GM21786 (cell line): ENCODE data around the gene NELL1.
"Not testable (repeated sequence)": the region's sequence is repeated elsewhere in the genome, so short reads cannot be mapped to it uniquely, and the experiment has no call there.

Source experiments
- ATAC-seq: cut with Tn5 transposase; IDR thresholded peaks from one replicate; pipeline ENCODE4 v1.9.1; 2021; ENCODE audit not compliant: unreplicated experiment

The NELL1 gene

DNA sequence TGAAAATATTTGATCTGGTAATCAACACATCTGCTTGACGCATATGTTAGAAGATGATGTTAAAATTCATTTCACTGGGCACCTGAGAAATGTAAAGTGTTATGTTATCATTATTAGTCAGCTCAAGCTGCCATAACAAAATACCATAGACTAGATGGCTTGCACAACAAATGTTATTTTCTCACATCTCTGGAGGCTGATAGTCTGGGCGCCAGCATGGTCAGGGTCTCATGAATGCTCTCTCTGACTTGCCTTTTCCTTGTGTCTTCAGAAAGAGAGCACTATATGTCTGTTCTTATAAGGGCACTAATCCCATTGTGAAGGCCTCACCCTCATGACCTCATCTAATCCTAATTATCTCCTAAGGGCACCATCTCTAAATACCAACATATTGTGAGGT is 435.3 kb downstream of the NELL1 start:
- ATAC-seq, result no peak

DNA sequence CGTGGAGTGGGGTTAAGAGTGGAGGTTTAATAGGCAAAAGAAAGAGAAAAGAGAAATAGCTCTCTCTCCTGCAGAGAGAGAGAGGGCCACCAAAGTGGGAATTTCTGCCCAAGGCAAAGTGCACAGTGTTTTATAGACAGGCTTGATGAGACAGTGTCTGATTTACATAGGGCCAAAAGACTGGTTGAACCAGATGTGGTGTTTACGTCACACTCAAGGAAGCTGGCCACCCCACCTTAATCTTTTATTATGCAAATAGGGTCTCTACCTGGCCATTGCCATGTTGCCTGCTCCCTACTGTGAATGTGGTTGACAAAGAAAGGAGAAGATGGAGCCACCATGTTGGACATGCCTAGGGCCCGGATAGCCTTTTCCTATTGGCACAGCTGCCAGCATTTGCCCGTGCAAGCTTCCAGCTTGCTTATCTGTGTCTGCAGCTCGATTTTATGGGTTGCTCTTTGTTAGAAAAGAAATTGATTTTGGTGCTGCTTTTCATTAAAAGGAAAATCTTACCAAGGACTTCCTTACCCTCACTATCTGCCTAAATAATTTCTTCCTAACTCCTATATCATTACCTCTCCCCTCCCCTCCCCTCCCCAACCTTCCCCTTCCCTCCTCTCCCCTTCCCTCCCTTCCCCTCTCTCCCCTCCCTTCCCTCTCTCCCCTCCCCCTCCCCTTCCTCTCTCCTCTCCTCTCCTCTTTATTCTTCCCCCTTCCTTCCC is 436.0 kb downstream of the NELL1 start:
- ATAC-seq, result no peak

DNA sequence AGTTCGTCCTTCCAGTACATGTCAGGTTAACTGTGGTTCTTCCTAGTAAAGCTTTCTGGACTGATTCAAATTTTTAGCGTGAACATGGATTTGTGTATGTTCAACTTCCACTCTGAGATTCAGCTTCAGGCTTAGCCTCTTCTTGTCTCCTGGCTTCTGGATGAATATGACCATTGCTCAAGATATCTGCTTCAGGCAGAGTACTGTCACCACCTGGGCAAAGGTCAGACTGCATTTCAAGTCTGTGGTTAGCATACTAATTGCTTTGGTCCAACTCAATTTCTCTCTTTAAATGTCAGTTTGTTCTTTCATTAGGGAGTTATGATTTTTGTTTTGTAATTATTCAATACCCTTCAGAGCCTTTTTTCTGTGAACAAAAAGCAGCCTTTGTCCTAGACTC is 440.0 kb downstream of the NELL1 start:
- ATAC-seq, result no peak

DNA sequence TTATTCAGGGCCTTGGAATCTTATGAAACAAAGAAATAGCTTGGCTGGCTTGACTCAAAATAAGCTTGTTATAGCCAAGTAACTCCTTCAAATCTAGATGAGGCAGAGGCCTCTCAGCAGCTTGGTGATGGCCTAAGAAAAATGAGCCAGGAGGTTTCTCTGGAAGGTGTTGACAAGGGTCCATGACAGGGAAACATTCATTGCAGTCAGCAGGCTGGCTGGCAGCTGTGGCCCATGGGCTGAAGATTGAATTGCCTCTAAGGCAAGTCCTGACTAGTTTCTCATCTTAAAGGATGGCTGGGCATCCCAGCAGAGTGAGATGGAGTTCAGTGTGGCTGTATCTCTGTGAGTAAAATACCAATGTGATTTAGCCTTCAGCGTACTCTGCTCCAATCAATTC is 441.0 kb downstream of the NELL1 start:
- no peak for ATAC-seq

DNA sequence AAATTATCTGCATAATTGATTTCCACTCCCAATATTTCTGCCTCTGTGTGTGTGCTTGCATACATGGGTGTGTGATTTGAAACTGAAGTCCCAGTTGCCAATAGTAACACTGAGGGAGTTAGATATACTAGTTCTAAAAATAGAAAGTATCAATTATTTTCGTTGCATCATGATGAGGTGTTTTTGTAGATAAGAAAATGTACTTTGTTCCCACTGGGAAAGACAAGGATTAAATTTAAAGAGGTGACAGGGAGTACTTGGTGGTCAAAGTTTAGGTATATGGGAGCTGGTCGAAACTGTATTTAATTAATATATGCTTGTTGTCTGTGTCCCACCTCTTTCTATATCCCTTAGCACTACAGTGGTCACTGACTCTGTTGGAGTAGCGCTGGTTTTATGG is 444.5 kb downstream of the NELL1 start:
- no peak for ATAC-seq

DNA sequence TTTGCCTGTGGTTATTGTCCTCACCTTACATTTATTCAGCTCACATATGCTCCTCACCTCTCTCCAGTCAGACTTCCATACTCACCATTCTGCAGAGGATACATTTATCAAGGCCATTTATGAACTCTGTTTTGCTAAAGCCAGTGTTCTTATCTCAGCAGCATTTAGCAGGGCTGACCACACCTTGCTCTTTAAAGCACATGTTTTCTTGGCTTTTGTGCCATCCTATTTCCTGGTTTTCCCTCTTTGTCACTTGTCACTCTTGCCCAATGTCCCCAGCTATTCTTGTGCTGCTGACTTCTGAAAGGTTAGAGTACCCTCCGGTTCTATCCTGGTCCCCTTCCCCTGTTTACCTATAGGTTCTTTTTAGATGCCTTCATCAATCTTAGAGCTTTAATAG is 446.6 kb downstream of the NELL1 start:
- no peak for ATAC-seq

DNA sequence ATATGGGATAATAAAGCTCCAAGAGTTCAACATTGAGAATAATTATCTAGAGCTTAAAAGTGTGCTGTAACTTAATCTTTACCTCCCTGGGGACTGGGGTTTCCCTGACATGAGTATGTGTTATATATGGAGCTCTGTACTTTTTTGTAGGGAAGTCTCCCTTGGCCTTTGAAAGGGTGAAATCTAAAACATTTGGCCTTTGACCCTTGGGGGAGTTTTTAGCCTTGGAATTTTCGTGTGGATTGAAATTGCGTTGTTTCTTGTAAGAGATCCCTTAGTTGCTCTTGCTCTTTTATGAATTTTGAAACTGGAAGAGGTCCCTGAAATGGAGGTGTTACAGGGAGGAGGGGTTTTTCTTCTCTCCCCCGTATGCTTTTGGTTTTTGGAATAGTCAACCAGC is 450.0 kb downstream of the NELL1 start:
- ATAC-seq, result no peak

DNA sequence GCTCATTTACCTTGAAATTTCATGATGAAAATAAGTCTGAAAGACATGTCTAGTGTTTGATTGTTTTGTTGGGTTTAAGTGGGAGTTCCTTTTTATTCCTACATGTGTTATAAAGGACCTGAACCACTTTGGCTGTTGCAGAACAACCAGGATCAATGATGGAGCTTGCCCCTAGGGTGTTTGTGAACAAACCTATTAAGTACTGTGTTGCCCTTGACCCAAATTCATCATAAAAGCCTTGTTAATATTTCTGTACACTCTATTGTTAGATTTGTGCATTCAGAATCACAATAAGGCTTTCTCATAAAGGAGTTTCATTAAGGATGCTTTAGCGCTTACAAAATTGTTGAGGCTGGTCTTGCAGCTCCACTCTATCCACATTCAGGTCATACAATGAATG is 452.6 kb downstream of the NELL1 start:
- ATAC-seq, result no peak

DNA sequence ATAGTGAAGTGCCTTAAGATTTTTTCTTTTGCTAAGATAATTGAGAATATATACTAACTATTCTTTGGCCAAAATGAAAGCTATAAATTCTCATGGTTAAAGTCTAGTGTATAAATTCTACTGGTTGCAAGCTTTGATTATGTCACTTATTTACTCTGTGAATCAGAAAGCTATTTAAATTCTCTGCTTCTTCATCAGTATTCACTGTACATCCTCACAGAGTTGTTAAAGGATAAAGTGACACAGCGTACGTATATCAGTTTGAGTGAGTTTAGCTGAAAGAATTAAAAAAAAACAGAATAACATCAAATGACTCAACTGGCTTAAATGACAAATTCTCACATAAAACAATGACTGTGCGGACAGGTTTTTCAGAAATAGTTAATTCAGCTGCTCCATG is 453.1 kb downstream of the NELL1 start:
- no peak for ATAC-seq

DNA sequence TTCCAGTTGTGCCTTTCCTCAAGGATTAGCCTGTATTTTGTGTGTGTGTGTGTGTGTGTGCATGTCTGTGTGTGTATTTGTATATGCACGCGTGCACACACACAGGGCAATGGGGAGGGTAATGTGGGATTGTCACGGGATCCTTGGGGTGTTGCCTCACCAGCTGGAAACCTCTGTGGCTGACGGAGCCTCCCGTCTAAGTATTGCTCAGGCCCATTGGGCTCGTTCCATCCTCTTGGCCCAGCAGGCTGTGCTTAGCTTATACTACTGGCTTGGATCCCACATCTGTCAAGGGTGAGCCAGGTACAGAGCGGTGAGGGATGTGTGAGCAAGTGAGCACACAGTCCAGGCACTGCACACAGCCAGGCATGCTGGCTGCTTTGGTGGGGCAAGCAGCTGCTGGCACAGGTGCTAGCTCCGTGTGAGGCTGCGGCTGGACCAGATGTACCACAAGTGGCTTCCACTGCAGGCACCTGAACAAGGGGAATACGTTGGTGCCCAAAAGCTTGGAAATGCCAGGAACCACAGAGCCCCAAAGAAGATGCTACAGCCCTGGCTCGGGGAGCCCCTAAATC is 462.8 kb downstream of the NELL1 start:
- no peak for ATAC-seq

DNA sequence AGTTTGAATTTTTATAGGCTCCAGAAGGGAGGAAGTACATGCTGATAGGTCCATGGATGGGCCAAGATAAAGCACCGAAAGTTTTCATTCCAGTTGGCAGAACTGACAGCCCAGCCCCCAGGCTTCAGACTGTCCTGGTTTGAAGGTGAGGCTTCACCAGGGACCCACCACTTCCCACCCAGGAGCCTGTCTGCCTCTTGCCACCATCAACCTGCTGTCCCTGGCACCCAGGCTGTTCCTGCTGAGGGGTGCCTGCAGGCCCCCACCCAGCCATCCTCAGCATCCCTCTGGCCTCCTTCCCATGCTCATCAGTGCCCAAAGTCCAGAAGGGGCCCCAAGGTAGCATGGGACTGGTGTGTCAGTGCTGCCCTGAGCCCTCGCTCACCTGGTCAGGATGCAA is 463.9 kb downstream of the NELL1 start:
- no peak for ATAC-seq

DNA sequence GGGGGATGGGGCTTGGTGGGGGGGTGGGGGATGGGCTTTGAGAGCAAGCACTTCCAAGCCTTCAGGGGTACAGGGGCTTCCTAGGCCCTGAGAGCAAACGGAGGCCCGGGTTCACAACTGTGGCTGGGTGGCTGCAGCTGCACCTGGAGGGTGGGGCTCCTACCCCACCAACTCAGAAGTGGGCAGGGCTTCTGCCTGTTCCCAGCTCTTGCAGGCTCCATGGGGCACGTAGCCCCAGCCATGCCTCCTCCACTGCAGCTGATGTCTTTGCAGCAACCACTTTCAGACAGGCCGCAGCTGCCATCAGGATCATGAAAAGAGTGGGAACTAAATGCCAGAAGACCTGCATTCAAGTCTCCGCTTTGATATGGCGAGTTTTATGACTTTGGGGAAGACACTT is 464.3 kb downstream of the NELL1 start:
- no peak for ATAC-seq

DNA sequence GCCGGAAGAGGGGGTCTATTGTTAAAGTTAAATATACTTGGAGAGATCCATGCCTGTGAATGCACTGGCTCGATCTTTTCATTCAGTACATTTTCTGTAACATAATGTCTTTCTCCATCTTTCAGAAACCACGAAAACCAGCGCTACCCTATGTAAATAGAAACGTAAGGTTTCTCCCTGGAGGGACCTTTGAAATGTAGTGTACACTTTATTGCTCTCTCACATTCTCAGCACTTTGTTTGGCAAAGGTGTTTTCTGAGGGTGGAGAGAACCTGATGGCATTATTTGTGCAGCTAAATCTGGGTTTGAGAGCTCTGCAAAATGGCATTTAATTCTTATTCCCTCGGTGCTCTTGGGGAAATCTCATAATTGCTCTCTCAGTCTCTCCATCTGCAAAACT is 468.4 kb downstream of the NELL1 start:
- ATAC-seq, result no peak

DNA sequence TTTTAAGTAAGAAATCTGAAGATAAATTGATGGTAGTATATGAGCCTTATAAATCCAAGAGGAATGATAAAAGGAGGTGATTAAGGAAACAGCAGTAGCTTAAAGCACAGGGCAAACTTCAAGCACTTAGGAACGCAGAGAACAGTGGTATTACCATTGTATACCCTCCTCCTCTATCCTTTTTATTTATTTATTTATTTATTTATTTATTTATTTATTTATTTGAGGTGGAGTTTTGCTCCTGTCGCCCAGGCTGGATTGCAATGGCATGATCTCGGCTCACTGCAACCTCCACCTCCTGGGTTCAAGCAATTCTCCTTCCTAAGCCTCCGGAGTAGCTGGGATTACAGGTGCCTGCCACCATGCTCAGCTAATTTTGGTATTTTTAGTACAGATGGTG is 472.2 kb downstream of the NELL1 start:
- ATAC-seq, result not testable (repeated sequence)

DNA sequence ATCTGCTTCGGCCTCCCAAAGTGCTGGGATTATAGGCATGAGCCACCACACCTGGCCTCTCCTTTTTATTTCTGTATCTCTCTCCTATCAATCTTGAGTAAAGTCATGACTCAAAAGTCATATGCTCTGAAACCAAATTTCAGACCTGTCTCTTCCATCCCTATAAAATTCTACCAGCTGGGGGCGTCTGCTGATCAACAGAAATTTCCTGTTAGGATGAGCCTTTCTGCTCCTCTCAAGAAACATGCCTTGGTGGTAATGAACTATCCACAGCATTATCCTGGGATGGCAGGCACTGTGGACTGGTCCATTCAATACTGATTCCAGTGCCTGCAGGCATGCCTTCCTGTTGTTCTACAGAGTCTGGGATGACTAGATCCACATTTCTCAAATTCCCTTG is 472.6 kb downstream of the NELL1 start:
- no peak for ATAC-seq

DNA sequence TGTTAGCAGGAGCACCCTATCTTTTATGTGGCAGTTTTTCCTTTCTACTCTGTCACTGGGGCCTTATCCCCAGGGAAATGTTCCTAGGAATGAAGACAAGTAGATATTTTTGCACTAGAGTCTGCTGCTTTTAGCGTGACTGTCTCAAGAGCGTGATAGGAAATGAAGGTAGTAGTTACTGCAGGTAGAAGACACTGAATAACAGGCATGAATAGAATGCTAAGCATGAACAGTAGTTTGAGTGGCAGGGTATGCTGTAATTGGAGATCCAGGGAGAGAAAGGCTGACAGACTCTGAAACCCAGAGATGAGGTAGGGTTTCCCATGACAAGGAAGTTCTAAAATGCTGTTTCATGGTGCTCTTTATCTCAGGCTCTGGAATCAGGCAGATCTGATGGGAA is 475.1 kb downstream of the NELL1 start:
- no peak for ATAC-seq

DNA sequence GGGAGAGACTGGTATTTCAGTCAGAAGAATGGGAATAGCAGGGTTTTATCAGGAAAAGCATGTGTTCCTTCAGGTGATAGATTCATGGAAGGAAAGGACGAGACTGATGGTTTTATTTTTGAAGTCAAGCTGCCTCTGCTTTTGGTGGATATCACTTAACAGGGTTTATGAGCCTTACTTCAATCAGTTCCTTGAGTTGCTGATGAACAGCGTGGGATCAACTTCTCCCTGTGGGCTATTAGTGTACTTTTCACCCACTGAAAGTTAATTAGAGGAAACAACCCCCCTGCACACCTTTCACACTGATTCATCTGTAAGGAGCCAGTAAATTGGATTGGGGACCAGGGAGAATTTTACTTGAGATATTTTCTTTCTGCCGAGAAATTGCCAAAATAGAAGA is 479.0 kb downstream of the NELL1 start:
- ATAC-seq, result no peak

DNA sequence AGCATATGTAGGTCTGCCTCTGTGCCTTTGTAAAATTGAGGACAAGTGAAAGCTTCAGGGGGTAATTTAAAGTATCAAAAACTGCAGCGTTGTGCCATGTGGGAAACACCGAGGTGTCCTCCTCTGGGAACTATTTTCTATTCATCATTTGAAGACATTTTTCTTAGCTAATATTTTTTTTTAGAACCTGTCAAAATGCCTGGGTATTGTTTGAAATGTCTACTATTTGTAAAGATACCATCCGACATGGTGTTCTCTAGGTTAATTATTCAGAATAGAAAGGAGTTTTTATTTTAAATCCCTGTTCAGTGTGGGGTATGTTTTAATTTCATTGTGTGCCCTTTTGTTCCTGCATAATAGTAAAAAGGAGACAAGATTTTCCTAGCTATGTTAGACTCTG is 490.8 kb downstream of the NELL1 start:
- no peak for ATAC-seq

DNA sequence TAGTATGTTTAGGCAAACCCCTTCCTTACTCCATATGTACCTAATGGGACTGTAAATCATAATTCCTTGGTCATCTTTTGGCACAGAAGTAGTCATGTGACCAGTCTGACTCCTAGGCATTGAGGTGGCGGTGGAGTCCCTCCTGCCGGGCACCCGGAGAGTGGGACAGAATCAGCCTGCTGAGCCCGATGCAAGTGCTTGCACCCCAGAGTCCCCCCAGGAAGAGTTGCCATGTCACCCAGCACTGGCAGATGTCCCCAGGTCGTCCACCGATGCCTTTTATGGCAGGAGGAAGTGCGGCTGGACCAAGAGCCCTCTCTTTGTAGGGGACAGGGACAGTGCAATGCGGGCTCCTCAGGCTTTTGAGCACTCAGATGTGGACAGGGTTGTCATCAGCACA is 500.3 kb downstream of the NELL1 start:
- no peak for ATAC-seq

DNA sequence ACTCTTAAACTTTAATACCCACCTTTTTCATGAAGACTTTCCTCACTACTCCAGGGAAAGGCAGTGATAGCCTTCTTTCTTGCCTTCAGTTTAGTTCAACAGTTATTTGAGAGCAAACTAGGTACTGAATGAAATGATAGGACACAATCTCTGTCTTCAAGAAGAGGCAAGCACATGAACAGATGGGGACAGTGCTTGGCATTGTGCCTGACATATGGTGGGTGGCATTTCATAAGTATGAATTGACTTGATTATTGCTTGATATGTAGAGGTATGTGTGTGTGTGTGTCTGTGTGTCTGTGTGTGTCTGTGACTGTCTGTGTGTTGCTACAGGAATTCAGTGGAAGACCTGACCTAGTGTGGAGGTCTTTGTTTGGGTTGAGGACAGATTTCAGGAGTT is 504.1 kb downstream of the NELL1 start:
- no peak for ATAC-seq

DNA sequence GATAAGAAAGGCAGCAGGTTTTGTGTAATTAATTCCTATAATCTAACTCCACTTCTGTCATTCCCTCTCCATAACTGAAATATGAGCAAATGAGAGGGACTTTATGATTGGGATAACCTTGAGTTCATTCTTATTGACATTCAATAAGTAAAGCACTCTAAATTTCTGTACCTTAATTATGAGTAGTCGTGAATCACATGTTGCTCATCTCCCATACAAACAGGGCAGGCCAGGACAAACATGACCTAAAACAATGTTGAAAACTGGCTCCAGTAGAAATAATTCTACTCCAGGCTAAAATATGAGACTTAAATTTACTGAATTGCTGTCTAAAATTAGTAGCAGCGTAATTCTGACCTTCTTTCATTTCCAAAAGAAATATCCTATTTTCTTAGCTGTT is 505.4 kb downstream of the NELL1 start:
- no peak for ATAC-seq

DNA sequence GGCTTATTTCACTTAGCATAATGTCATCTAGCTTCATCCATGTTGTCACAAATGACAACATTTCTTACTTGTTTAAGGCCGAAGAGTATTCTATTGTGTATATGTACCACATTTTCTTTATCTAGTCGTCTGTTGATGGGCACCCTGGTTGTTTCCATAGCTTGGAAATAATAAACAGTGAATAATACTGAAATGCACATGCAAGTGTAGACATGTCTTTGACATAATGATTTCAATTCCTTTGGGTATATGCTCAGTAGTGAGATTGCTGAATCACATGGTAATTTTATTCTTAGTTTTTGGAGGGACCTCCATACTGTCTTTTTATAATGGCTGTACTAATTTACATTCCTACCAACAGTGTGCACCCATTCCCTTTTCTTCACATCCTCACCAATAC is 508.0 kb downstream of the NELL1 start:
- no peak for ATAC-seq

DNA sequence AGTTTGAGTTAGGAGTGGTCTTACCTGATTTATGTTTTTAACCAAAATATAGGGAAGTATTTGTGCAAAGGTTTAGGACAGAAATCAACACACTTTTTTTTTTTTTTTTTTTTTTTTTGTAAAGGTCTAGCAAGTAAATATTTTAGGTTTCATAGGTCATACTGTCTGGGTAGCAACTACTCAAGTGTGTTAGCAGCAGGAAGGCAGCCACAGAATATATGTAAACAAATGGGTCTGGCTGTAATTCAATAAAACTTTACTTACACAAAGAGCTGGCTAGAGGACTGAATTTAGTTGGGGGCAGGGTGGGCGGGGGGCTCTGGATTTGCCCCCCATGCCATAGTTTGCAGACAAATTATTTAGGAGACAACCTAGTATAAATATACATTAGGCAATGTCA is 510.4 kb downstream of the NELL1 start:
- no peak for ATAC-seq
